ENCODE data around the gene ZPBP.

Gene ZPBP

GRCh38 chr7:50119815-50120637 lies 27.0 kb upstream of the ZPBP start:
- H3K27ac ChIP-seq (ENCODE audit: low read length, poor library complexity, severe bottlenecking), result no peak overlapping the region
- no peak overlapping the region for H2BK120ac ChIP-seq (ENCODE audit: low read depth, low read length)
- H2BK15ac ChIP-seq (ENCODE audit: low read depth, poor library complexity, severe bottlenecking), result no peak overlapping the region
- H3K23ac ChIP-seq (ENCODE audit: low read length in 2 of 2), result no peak overlapping the region
- H3K9me3 ChIP-seq (ENCODE audit: control insufficient read depth, low read length), result no peaks in the 10 kb centered on the region
- H3K27me3 ChIP-seq (ENCODE audit: control insufficient read depth in 1 of 2, insufficient read depth in 1 of 2, low read length in 2 of 2), result peaks cover 0 to 9% of the 10 kb centered on the region in 2 experiments
- no peak overlapping the region for H2BK12ac ChIP-seq (ENCODE audit: low read length in 2 of 2)
- no peak overlapping the region for H3K4me3 ChIP-seq (ENCODE audit: insufficient read depth in 1 of 2, low read depth in 1 of 2, low read length in 2 of 2)
- no peak overlapping the region for H4K8ac ChIP-seq (ENCODE audit: low read length)
- no peak overlapping the region for H2AK5ac ChIP-seq (ENCODE audit: low read length, severe bottlenecking)
- no peak overlapping the region for H3K4ac ChIP-seq (ENCODE audit: low read depth in 1 of 2, low read length in 2 of 2)
- H3K4me1 ChIP-seq (ENCODE audit: control insufficient read depth, insufficient read depth, low read depth, low read length), result no peaks in the 10 kb centered on the region
- no peak overlapping the region for H3K18ac ChIP-seq (ENCODE audit: low read depth in 1 of 2, low read length in 2 of 2)
- no peaks in the 10 kb centered on the region for H3K36me3 ChIP-seq (ENCODE audit: control insufficient read depth in 1 of 2, insufficient read depth in 2 of 2, low read depth in 1 of 2, low read length in 2 of 2)
- H3K14ac ChIP-seq (ENCODE audit: low read length in 2 of 2), result no peak overlapping the region
- H4K91ac ChIP-seq (ENCODE audit: low read length), result no peak overlapping the region
- no peak overlapping the region for H3K4me2 ChIP-seq (ENCODE audit: low read length, poor library complexity, severe bottlenecking)
- H3K9ac ChIP-seq (ENCODE audit: low read length), result no peak overlapping the region
- H3K79me1 ChIP-seq (replicated peaks; ENCODE audit: low read length, poor library complexity, severe bottlenecking), result no peaks in the 10 kb centered on the region
- 73% methylated on average over 9 of the region's 9 CpGs for WGBS
- no peak overlapping the region for H2AFZ ChIP-seq (ENCODE audit: low read depth, low read length)
- H2BK5ac ChIP-seq (ENCODE audit: low read depth, low read length, poor library complexity, severe bottlenecking), result no peak overlapping the region
- DNase-seq, result no peak

DNA sequence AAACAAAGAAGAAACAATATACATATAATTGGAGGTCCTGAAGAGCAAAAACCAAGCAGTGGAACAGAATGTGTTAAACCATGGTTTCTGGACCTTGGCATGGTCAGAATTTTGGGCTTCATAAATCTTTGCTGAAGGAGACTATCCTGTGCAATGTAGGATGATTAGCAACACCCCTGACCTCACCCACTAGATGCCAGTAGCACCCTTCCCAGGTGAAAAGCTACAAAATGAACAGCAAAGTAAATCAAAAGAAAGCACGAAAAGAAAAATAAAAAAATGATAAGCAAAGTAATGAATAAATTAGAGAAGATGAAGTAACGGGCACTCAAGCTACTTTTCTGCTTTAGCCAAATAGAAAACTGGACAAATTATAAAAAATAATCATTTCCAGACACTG lies 19.2 kb upstream of the ZPBP start:
- H3K14ac ChIP-seq (ENCODE audit: low read length in 2 of 2), result no peak overlapping the region
- H3K4ac ChIP-seq (ENCODE audit: low read depth in 1 of 2, low read length in 2 of 2), result no peak overlapping the region
- DNase-seq, result no peak
- H2AK5ac ChIP-seq (ENCODE audit: low read length, severe bottlenecking), result no peak overlapping the region
- H3K4me2 ChIP-seq (ENCODE audit: low read length, poor library complexity, severe bottlenecking), result no peak overlapping the region
- H3K9me3 ChIP-seq (ENCODE audit: control insufficient read depth, low read length), result peaks cover 16% of the 10 kb centered on the region
- H3K27me3 ChIP-seq (ENCODE audit: control insufficient read depth in 1 of 2, insufficient read depth in 1 of 2, low read length in 2 of 2), result peaks cover 0 to 5% of the 10 kb centered on the region in 2 experiments
- H3K4me1 ChIP-seq (ENCODE audit: control insufficient read depth, insufficient read depth, low read depth, low read length), result no peaks in the 10 kb centered on the region
- no peak overlapping the region for H2AFZ ChIP-seq (ENCODE audit: low read depth, low read length)
- H2BK5ac ChIP-seq (ENCODE audit: low read depth, low read length, poor library complexity, severe bottlenecking), result no peak overlapping the region
- no peak overlapping the region for H3K4me3 ChIP-seq (ENCODE audit: insufficient read depth in 1 of 2, low read depth in 1 of 2, low read length in 2 of 2)
- 100% methylated on average over 1 of the region's 2 CpGs for WGBS
- H2BK120ac ChIP-seq (ENCODE audit: low read depth, low read length), result no peak overlapping the region
- no peak overlapping the region for H4K91ac ChIP-seq (ENCODE audit: low read length)
- no peak overlapping the region for H2BK12ac ChIP-seq (ENCODE audit: low read length in 2 of 2)
- H4K8ac ChIP-seq (ENCODE audit: low read length), result no peak overlapping the region
- no peak overlapping the region for H3K18ac ChIP-seq (ENCODE audit: low read depth in 1 of 2, low read length in 2 of 2)
- no peaks in the 10 kb centered on the region for H3K79me1 ChIP-seq (replicated peaks; ENCODE audit: low read length, poor library complexity, severe bottlenecking)
- H3K36me3 ChIP-seq (ENCODE audit: control insufficient read depth in 1 of 2, insufficient read depth in 2 of 2, low read depth in 1 of 2, low read length in 2 of 2), result no peaks in the 10 kb centered on the region
- H3K23ac ChIP-seq (ENCODE audit: low read length in 2 of 2), result no peak overlapping the region
- H3K27ac ChIP-seq (ENCODE audit: low read length, poor library complexity, severe bottlenecking), result no peak overlapping the region
- H2BK15ac ChIP-seq (ENCODE audit: low read depth, poor library complexity, severe bottlenecking), result no peak overlapping the region
- no peak overlapping the region for H3K9ac ChIP-seq (ENCODE audit: low read length)

GRCh38 chr7:50101873-50102272 lies 8.8 kb upstream of the ZPBP start:
- Histone ChIP-seq H3K4ac (ENCODE audit: low read depth in 1 of 2, low read length in 2 of 2) (no peak overlapping the region), H3K14ac (ENCODE audit: low read length in 2 of 2) (no peak overlapping the region), H3K9me3 (ENCODE audit: control insufficient read depth, low read length) (no peaks in the 10 kb centered on the region), H2AFZ (ENCODE audit: low read depth, low read length) (no peak overlapping the region), H3K27ac (ENCODE audit: low read length, poor library complexity, severe bottlenecking) (no peak overlapping the region), H4K91ac (ENCODE audit: low read length) (no peak overlapping the region), H2AK5ac (ENCODE audit: low read length, severe bottlenecking) (no peak overlapping the region), H3K79me1 (replicated peaks; ENCODE audit: low read length, poor library complexity, severe bottlenecking) (no peaks in the 10 kb centered on the region), H3K4me2 (ENCODE audit: low read length, poor library complexity, severe bottlenecking) (no peak overlapping the region), H2BK5ac (ENCODE audit: low read depth, low read length, poor library complexity, severe bottlenecking) (no peak overlapping the region), H4K8ac (ENCODE audit: low read length) (no peak overlapping the region), H2BK12ac (ENCODE audit: low read length in 2 of 2) (no peak overlapping the region), H3K18ac (ENCODE audit: low read depth in 1 of 2, low read length in 2 of 2) (no peak overlapping the region), H3K9ac (ENCODE audit: low read length) (no peak overlapping the region), H3K23ac (ENCODE audit: low read length in 2 of 2) (no peak overlapping the region), H2BK120ac (ENCODE audit: low read depth, low read length) (no peak overlapping the region), H2BK15ac (ENCODE audit: low read depth, poor library complexity, severe bottlenecking) (no peak overlapping the region), H3K27me3 (ENCODE audit: control insufficient read depth in 1 of 2, insufficient read depth in 1 of 2, low read length in 2 of 2) (peaks cover 0 to 15% of the 10 kb centered on the region in 2 experiments), H3K4me1 (ENCODE audit: control insufficient read depth, insufficient read depth, low read depth, low read length) (no peaks in the 10 kb centered on the region), H3K36me3 (ENCODE audit: control insufficient read depth in 1 of 2, insufficient read depth in 2 of 2, low read depth in 1 of 2, low read length in 2 of 2) (no peaks in the 10 kb centered on the region), H3K4me3 (ENCODE audit: insufficient read depth in 1 of 2, low read depth in 1 of 2, low read length in 2 of 2) (no peak overlapping the region)
- DNase-seq, result no peak
- WGBS, result 92% methylated on average over 15 of the region's 15 CpGs

GRCh38 chr7:50095634-50096033 lies 2.6 kb upstream of the ZPBP start:
- H2AFZ ChIP-seq (ENCODE audit: low read depth, low read length), result no peak overlapping the region
- no peak overlapping the region for H3K18ac ChIP-seq (ENCODE audit: low read depth in 1 of 2, low read length in 2 of 2)
- no peak overlapping the region for H2BK5ac ChIP-seq (ENCODE audit: low read depth, low read length, poor library complexity, severe bottlenecking)
- H3K4me2 ChIP-seq (ENCODE audit: low read length, poor library complexity, severe bottlenecking), result no peak overlapping the region
- H2AK5ac ChIP-seq (ENCODE audit: low read length, severe bottlenecking), result no peak overlapping the region
- H3K4me3 ChIP-seq (ENCODE audit: insufficient read depth in 1 of 2, low read depth in 1 of 2, low read length in 2 of 2), result no peak overlapping the region
- H3K23ac ChIP-seq (ENCODE audit: low read length in 2 of 2), result no peak overlapping the region
- H3K79me1 ChIP-seq (replicated peaks; ENCODE audit: low read length, poor library complexity, severe bottlenecking), result no peaks in the 10 kb centered on the region
- no peak for DNase-seq
- H3K4ac ChIP-seq (ENCODE audit: low read depth in 1 of 2, low read length in 2 of 2), result no peak overlapping the region
- H3K9me3 ChIP-seq (ENCODE audit: control insufficient read depth, low read length), result no peaks in the 10 kb centered on the region
- no peak overlapping the region for H2BK120ac ChIP-seq (ENCODE audit: low read depth, low read length)
- no peak overlapping the region for H4K91ac ChIP-seq (ENCODE audit: low read length)
- H3K14ac ChIP-seq (ENCODE audit: low read length in 2 of 2), result no peak overlapping the region
- no peak overlapping the region for H2BK15ac ChIP-seq (ENCODE audit: low read depth, poor library complexity, severe bottlenecking)
- WGBS, result no CpG with 5 or more reads among the region's 1 CpG
- no peaks in the 10 kb centered on the region for H3K36me3 ChIP-seq (ENCODE audit: control insufficient read depth in 1 of 2, insufficient read depth in 2 of 2, low read depth in 1 of 2, low read length in 2 of 2)
- H3K27ac ChIP-seq (ENCODE audit: low read length, poor library complexity, severe bottlenecking), result no peak overlapping the region
- H3K4me1 ChIP-seq (ENCODE audit: control insufficient read depth, insufficient read depth, low read depth, low read length), result no peaks in the 10 kb centered on the region
- no peak overlapping the region for H4K8ac ChIP-seq (ENCODE audit: low read length)
- no peak overlapping the region for H3K9ac ChIP-seq (ENCODE audit: low read length)
- H3K27me3 ChIP-seq (ENCODE audit: control insufficient read depth in 1 of 2, insufficient read depth in 1 of 2, low read length in 2 of 2), result peaks cover 0 to 5% of the 10 kb centered on the region in 2 experiments
- H2BK12ac ChIP-seq (ENCODE audit: low read length in 2 of 2), result no peak overlapping the region

Measured in mesenchymal stem cell (in vitro differentiated cells and primary cell).